Fibroblast of pulmonary artery (primary cell): ENCODE measurements around the gene SIGLEC10.

ENCODE experiments used
- DNase-seq: peaks from one replicate; pipeline ENCODE4 v3.0.0-alpha.2; 2010; ENCODE audit warnings: low read depth
- H3K4me3 ChIP-seq: replicated peaks from 2 replicates; pipeline ENCODE4 v1.5.1; 2011; ENCODE audit warnings: low read depth, mild to moderate bottlenecking, control low read depth, low read length, moderate library complexity
- TF ChIP-seq, protein P1 (sequence below): IDR thresholded peaks from 2 replicates; pipeline ENCODE4 v1.5.1; 2011; ENCODE audit warnings: mild to moderate bottlenecking, control low read depth, low read length, inconsistent platforms; ENCODE audit errors: missing control alignments

Gene SIGLEC10

DNA sequence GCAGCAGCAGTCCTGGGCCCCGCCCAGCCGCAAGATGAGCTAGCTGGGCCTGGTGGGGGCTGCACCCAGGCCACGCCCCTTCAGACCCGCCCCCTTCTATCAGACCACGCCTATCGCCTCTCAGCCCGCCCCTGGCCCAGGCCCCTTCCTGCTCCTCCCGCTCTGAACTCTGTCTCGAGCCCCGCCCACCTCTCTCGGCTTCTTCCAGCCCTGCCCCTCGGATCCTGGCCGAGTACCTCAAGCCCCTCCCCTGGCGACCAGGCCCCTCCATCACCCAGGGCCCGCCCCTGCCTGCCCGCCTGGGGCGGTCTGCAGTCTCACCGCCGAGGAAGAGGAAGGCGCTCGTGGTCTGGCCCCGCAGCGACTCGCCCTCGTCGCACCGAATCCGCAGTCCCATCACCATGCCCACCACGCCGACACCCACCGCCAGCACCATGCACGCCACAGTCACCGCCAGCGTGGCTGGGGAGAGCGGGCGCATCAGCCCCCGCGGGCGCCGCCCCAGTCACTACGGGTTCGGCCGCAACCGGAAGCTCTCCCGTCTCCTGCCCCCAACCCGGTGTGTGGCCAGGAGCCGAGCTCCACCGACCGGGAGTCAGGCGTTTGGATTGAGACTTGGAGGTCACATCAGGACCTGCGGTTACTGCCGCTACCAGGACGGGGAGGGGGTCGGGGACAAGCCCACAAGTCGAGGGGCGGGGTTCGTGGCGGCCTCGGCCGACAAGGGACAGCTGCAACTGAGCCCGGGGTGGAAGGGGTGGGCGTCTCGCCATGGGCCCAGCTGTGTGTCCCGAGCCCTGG lies 49.7 kb downstream of the SIGLEC10 start:
- DNase-seq = peak; percentile 99
- peak overlapping the region; percentile 80 for H3K4me3 ChIP-seq
- TF ChIP-seq, protein P1, sequence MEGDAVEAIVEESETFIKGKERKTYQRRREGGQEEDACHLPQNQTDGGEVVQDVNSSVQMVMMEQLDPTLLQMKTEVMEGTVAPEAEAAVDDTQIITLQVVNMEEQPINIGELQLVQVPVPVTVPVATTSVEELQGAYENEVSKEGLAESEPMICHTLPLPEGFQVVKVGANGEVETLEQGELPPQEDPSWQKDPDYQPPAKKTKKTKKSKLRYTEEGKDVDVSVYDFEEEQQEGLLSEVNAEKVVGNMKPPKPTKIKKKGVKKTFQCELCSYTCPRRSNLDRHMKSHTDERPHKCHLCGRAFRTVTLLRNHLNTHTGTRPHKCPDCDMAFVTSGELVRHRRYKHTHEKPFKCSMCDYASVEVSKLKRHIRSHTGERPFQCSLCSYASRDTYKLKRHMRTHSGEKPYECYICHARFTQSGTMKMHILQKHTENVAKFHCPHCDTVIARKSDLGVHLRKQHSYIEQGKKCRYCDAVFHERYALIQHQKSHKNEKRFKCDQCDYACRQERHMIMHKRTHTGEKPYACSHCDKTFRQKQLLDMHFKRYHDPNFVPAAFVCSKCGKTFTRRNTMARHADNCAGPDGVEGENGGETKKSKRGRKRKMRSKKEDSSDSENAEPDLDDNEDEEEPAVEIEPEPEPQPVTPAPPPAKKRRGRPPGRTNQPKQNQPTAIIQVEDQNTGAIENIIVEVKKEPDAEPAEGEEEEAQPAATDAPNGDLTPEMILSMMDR = no peak

DNA sequence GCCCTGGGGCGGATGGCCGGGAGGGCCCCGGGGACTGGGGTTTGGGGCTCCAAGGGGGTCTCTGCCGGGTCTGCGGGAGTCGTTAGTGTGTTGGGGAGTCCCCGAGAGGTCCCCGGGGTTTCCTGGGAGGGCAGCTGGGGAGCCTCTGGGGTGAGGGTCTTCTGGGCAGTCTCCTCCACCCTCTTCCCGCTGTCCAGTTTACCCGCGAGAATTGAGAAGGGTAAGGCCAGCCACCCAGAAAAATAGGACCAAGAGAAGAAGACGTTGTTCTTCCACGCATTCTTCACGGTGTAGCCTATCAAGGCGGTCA lies 50.2 kb downstream of the SIGLEC10 start:
- TF ChIP-seq, protein P1 = no peak
- peak overlapping the region; percentile 80 for H3K4me3 ChIP-seq
- DNase-seq = no peak

DNA sequence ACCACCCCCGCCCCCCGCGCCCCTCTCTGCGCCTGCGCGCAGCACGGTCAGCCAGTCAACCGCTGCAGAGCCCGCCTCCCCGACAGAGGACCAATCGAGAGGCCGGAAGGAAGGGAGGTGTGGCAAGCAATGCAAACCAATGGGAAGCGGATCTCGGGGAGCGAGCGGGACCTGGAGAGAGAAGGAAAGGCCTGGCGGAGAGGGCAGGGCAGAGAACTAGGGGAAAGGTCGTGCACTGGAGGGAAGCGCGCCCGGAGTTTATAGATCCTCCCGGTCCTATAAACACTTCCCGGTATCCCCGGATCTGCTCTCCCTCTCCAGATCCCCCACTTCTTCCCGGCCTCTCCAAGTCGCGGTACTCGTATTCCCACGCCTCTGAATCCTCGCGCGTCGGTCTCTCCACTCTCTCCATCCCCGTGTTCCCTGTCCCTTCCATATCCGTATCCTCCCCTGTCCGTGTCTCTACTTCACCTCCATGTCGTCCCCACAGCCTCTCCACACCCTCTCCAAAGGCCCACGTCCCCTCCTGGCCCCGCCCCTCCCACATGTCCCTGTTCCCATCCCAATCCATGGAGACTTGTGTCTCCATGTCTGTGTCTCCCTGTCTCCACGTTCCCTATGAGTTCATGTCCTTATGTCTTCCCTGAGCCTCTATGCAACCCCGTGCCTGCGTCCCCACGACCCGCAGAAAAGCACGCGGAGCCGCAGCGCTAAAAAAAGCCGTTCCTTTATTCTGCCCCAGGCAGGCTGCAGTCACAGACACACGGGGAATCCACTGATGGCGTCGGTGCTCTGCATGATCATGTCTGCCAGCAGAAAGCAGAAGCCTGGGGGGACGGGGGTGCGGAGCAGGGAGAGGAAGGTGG lies 50.8 kb downstream of the SIGLEC10 start:
- peak overlapping the region; percentile 80 for H3K4me3 ChIP-seq
- TF ChIP-seq, protein P1 = no peak
- peak; percentile 98 for DNase-seq

DNA sequence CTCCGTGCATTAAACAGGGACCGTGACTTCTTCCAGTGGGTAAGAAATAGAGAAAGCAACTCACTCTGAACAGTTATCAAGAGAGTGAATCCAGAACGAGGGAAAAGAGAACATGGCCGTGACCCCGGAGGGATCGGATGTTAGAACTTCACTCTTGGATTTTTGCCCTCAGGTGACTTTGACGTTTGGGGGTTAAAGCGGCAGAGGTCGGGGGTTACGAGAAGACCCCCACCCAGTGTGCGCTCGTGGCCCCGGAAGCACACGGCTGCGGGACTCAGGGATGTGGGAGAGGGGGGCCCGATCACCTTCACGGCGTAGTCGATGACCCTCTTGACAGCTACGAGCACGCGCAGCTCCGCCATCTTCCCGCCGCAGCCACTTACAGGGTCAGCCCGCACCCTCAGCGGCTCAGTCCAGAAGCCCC lies 51.5 kb downstream of the SIGLEC10 start, which contains the start of gene ETFB:
ETFB (minus strand) TSS at position 424 of the 424 bp plus-strand sequence; CDS start at position 362, 62 bp downstream.
- TF ChIP-seq, protein P1 = no peak
- no peak for DNase-seq
- H3K4me3 ChIP-seq = peak within 1 kb of the TSS; percentile 80

DNA sequence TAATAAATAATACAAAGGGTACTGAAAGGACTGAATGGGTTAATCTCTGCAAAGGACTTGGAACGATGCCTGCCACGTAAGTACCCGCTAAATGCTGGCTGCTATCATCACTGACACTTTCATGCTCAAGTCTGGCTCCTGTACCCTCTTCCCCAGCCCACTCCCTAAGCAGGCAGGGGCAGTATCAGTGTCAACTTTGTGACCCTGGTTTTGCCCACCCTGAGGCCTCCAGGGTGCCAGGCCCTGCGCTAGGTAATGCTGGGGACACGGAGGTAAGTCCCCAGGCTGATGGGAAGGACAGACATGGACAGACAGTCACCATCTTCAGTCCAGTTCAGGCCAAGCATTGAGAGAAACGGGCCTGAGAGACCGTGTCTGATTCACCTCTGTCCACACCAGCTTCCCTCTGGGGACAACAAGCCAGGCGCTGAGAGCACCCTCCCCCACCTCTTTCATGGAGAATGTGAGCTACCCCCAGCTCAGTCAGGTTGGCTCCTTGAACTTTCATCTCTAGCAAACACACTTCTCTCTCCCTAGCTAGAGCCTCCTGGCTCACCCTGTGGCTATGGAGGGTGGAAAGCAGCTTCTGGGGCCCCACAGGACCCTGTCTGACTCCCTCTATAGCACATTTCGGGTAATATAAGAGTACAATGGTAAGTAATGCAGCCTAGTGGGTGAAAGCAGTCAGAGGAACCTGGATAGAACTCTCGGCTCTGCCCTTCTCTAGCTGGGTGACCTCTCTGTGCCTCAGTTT lies 52.1 kb downstream of the SIGLEC10 start:
- DNase-seq = peak; percentile 57
- TF ChIP-seq, protein P1 = peak; percentile 11
- peak overlapping the region; percentile 80 for H3K4me3 ChIP-seq

DNA sequence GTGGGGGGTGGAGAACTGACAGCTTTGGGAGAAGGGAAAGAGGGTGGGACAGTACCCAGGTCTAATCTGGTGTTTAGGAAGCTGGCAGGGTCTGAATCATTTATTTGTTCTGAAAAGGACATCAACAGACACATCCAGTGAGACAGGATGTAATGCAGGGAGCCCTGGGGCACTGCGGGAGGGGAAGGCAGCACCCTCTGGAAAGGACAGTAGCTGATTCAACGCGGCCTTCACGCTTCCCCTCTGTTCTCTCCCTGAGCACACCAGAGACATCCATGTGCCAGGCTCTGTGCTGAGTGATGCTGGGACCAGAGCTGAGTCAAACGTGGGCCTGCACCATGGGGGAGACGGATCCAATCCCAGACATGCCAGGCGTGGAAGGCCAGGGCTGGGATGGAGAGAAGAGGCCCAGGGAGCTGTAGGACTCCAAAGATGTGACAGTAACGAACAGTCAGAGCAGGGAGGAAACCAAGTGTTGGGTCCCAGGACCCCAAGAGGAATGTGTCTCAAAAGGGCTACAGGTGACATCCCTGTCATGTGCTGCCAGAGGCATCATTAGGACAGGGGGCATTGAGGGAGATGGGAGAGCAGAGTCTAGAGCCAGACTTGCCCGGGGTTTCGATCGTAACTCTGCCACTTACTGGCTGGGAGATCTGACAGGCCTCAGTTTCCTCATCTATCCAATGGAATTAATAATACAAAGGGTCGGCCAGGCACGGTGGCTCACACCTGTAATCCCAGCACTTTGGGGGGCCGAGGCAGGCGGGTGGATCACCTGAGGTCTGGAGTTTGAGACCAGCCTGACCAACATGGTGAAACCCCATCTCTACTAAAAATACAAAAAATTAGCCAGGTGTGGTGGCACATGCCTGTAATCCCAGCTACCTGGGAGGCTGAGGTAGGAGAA lies 53.0 kb downstream of the SIGLEC10 start:
- DNase-seq = no peak
- H3K4me3 ChIP-seq = no peak overlapping the region
- TF ChIP-seq, protein P1 = no peak
